Activated CD8-positive, alpha-beta memory T cell treated with anti-CD3 and anti-CD28 coated beads, Interleukin-2, amount 50 U/mL, for 1 hour (primary cell): Measurements from ENCODE around the gene CHFR.
"Not testable (repeated sequence)": the region's sequence is repeated elsewhere in the genome, so short reads cannot be mapped to it uniquely, and the experiment has no call there.

Source experiments
- DNase-seq: peaks from one replicate; pipeline ENCODE4 v3.0.0-alpha.2; 2020; ENCODE audit errors: extremely low read depth

CHFR gene

GRCh38 chr12:132809391-132809790 is 78.0 kb downstream of the CHFR start:
- not testable (repeated sequence) for DNase-seq

GRCh38 chr12:132807295-132808092 is 79.9 kb downstream of the CHFR start:
- DNase-seq: no peak

GRCh38 chr12:132806857-132807256 is 80.5 kb downstream of the CHFR start:
- no peak for DNase-seq

- DNase-seq: no peak
These were observed 83.0 kb downstream of the CHFR start for GRCh38 chr12:132804426-132804861.

DNA sequence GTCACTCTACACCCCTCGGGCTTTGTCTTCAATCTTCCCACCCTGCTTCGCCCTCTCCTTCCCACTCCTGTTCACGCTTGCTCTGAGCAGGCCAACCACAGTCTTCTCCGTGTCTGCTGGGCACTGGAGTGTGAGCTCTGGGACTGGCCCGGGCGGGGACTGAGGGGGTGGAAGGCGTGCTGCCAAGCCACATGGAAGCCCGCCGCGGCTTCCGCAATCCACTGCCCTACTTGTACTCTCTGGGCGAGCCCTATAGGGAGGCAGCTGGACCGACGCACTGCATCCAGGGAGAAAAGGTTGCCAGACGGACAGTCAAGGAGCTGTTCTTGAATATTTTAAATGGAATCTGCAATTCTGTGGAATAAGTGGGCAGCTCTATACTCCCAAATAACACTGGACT is 83.5 kb downstream of the CHFR start:
- DNase-seq: no peak

- no peak for DNase-seq
These were observed 84.3 kb downstream of the CHFR start for GRCh38 chr12:132803125-132803524.

GRCh38 chr12:132801741-132802140 is 85.7 kb downstream of the CHFR start:
- DNase-seq: no peak

- no peak for DNase-seq
These were observed 88.6 kb downstream of the CHFR start for GRCh38 chr12:132798836-132799235.

DNA sequence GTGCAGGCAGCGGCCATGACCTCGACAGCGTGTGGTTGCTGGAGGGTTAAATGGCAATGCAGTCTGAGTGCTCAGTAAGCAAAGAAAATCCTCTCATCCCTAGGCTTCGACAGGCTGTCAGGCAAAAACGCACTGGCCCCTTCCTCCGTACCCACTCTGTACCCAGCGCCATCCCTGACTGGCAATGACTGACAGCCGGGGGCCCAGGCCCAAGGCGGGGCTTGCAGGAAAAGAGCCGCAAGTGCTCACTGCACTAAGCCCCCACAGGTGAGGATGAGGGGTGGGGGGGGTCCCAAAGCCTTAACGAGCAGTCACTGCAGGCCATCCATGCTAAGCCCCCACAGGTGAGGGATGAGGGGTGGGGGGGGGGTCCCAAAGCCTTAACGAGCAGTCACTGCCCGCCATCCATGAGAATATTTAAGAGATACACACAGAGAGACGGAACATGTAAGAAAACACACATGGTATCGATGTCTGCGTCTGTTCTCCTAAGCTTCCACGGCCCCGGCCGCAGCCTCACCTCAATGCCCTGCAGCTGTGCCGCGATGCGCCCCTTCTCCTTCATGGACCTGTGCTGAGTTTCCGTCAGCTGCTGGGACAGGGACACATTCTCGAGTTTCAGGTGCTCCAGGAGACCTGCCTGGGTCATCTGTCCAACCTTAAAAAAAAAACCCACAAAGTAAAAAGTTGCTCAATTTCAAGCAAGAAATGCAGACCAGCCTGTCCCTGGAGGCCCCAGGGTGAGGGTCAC is 89.4 kb downstream of the CHFR start:
- no peak for DNase-seq

- no peak for DNase-seq
These were observed 91.6 kb downstream of the CHFR start for GRCh38 chr12:132795847-132796246.

- DNase-seq: not testable (repeated sequence)
These were observed 95.5 kb downstream of the CHFR start for GRCh38 chr12:132791940-132792339.

GRCh38 chr12:132789099-132789471 is 98.3 kb downstream of the CHFR start:
- no peak for DNase-seq

- DNase-seq: no peak
These were observed 98.9 kb downstream of the CHFR start for GRCh38 chr12:132788375-132789098.

- DNase-seq: no peak
These were observed 99.5 kb downstream of the CHFR start for GRCh38 chr12:132787877-132788276.

DNA sequence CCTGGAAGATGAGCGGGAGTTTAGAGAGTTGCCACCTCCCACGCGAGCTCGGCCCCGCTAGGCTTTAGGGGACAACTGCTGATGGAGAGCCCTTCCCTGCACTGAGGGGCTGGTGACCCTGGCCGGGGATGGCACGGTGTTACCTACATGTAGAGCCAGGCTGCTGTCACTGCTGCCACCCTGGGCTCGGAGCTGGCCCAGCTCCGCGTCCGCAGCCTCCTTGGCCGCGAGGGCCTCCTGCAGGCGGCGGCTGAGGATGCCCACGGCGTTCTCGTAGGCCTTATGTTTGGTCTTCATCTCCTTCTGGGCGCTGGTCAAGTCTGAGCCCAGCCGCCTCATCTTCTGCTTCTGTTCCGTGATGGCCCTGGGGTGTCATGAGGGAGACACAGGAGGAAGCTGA is 101.2 kb downstream of the CHFR start:
- DNase-seq: no peak

GRCh38 chr12:132784580-132784979 is 102.8 kb downstream of the CHFR start:
- no peak for DNase-seq

GRCh38 chr12:132783917-132784531 is 103.4 kb downstream of the CHFR start:
- DNase-seq: no peak
